H9 (cell line): ENCODE results near the gene TFCP2. TPM values are rescaled to one million over a fixed set of nuclear protein-coding genes. Genes with fewer than 3 reads are reported as not detected.

Experiments
- DNase-seq: peaks from one replicate; pipeline ENCODE4 v3.0.0-alpha.2; 2017
- H2AFZ ChIP-seq: one replicate; pipeline ENCODE4 v1.6.1; 2013; ENCODE audit warnings: mild to moderate bottlenecking, low read length, control low read depth, moderate library complexity
- H2AK5ac ChIP-seq: 2 replicates; pipeline ENCODE4 v1.6.1; 2013; ENCODE audit warnings: low read length, control low read depth, mixed read lengths; ENCODE audit not compliant: insufficient read length
- H2BK120ac ChIP-seq: one replicate; pipeline ENCODE4 v1.6.1; 2013; ENCODE audit warnings: low read depth, mild to moderate bottlenecking, low read length, control low read depth, inconsistent platforms; ENCODE audit not compliant: poor library complexity, severe bottlenecking
- H2BK12ac ChIP-seq: 2 replicates; pipeline ENCODE4 v1.6.1; 2013; ENCODE audit warnings: low read length, control low read depth, mixed read lengths, low read depth; ENCODE audit not compliant: insufficient read length
- H2BK15ac ChIP-seq: 2 replicates; pipeline ENCODE4 v1.6.1; 2013; ENCODE audit warnings: low read depth, low read length, control low read depth
- H2BK20ac ChIP-seq: one replicate; pipeline ENCODE4 v1.6.1; 2013; ENCODE audit warnings: low read depth, mild to moderate bottlenecking, low read length, control low read depth, inconsistent platforms; ENCODE audit not compliant: poor library complexity, severe bottlenecking
- H2BK5ac ChIP-seq: 2 replicates; pipeline ENCODE4 v1.6.1; 2013; ENCODE audit warnings: low read length, control low read depth, mixed read lengths; ENCODE audit not compliant: insufficient read length
- H3K14ac ChIP-seq: 2 replicates; pipeline ENCODE4 v1.6.1; 2013; ENCODE audit warnings: low read length, control low read depth; ENCODE audit not compliant: insufficient read depth
- H3K18ac ChIP-seq: 2 replicates; pipeline ENCODE4 v1.6.1; 2013; ENCODE audit warnings: low read depth, mild to moderate bottlenecking, mixed read lengths, low read length, control low read depth; ENCODE audit not compliant: insufficient read length
- H3K23ac ChIP-seq: 2 replicates; pipeline ENCODE4 v1.6.1; 2013; ENCODE audit warnings: low read length, control low read depth, mixed read lengths, low read depth; ENCODE audit not compliant: insufficient read length
- H3K23me2 ChIP-seq: 2 replicates; pipeline ENCODE4 v1.6.1; 2013; ENCODE audit warnings: low read depth, mild to moderate bottlenecking, mixed read lengths, low read length, control low read depth; ENCODE audit not compliant: insufficient read length, poor library complexity, severe bottlenecking
- H3K27ac ChIP-seq: 2 replicates; pipeline ENCODE4 v1.5.1; 2013; ENCODE audit warnings: low read length, control low read depth, mixed read lengths, low read depth; ENCODE audit not compliant: insufficient read length
- H3K27me3 ChIP-seq: 2 replicates; pipeline ENCODE4 v1.6.1; 2013; ENCODE audit warnings: low read length, control low read depth, inconsistent platforms; ENCODE audit not compliant: insufficient read depth
- H3K4ac ChIP-seq: 2 replicates; pipeline ENCODE4 v1.6.1; 2013; ENCODE audit warnings: low read depth, mild to moderate bottlenecking, control low read depth, inconsistent platforms, low read length, moderate library complexity
- H3K4me1 ChIP-seq: 2 replicates; pipeline ENCODE4 v1.6.1; 2013; ENCODE audit warnings: low read length, control low read depth, inconsistent platforms; ENCODE audit not compliant: insufficient read depth
- H3K4me2 ChIP-seq: 2 replicates; pipeline ENCODE4 v1.6.1; 2013; ENCODE audit warnings: low read length, control low read depth, mixed read lengths; ENCODE audit not compliant: insufficient read length, insufficient read depth
- H3K56ac ChIP-seq: 2 replicates; pipeline ENCODE4 v1.6.1; 2013; ENCODE audit warnings: low read depth, mild to moderate bottlenecking, mixed read lengths, low read length, control low read depth; ENCODE audit not compliant: insufficient read length
- H3K79me1 ChIP-seq: 2 replicates; pipeline ENCODE4 v1.6.1; 2013; ENCODE audit warnings: low read depth, mild to moderate bottlenecking, moderate library complexity, low read length, control low read depth, inconsistent platforms; ENCODE audit not compliant: insufficient read depth, poor library complexity, severe bottlenecking
- H3K79me2 ChIP-seq: 2 replicates; pipeline ENCODE4 v1.6.1; 2013; ENCODE audit warnings: low read length, control low read depth, inconsistent platforms; ENCODE audit not compliant: insufficient read depth
- H3K9ac ChIP-seq: 2 replicates; pipeline ENCODE4 v1.6.1; 2013; ENCODE audit warnings: low read length, control low read depth, mixed read lengths; ENCODE audit not compliant: insufficient read length; ENCODE audit errors: extremely low read depth
- H3K9me3 ChIP-seq: one replicate; pipeline ENCODE4 v1.6.1; 2013; ENCODE audit warnings: low read depth, low read length, inconsistent platforms; ENCODE audit not compliant: control insufficient read depth
- H3T11ph ChIP-seq: one replicate; pipeline ENCODE4 v1.6.1; 2013; ENCODE audit warnings: mild to moderate bottlenecking, low read length, control low read depth, inconsistent platforms
- H4K20me1 ChIP-seq: one replicate; pipeline ENCODE4 v1.6.1; 2013; ENCODE audit not compliant: control insufficient read depth, insufficient read length, insufficient read depth
- H4K5ac ChIP-seq: 2 replicates; pipeline ENCODE4 v1.6.1; 2013; ENCODE audit warnings: low read depth, mild to moderate bottlenecking, mixed read lengths, low read length, control low read depth; ENCODE audit not compliant: insufficient read length
- H4K8ac ChIP-seq: replicated peaks from 2 replicates; pipeline ENCODE4 v1.6.1; 2013; ENCODE audit warnings: low read length, control low read depth, mixed read lengths, low read depth; ENCODE audit not compliant: insufficient read length
- H4K91ac ChIP-seq: 2 replicates; pipeline ENCODE4 v1.6.1; 2013; ENCODE audit warnings: low read depth, mild to moderate bottlenecking, moderate library complexity, mixed read lengths, low read length, control low read depth; ENCODE audit not compliant: insufficient read length
- H3K27ac Mint-ChIP-seq, 3 experiments: 2 replicates in 2 of 3; 3 replicates in 1 of 3; pipeline ENCODE4 v1.8.0; 2020 to 2021; ENCODE audit warnings: mixed read lengths in 3 of 3, mild to moderate bottlenecking in 1 of 3, moderate library complexity in 1 of 3
- H3K27me3 Mint-ChIP-seq: 2 replicates; pipeline ENCODE4 v1.8.0; 2021; ENCODE audit warnings: low read depth, mild to moderate bottlenecking, moderate library complexity, mixed read lengths
- H3K36me3 Mint-ChIP-seq, 3 experiments: 2 replicates in 2 of 3; 3 replicates in 1 of 3; pipeline ENCODE4 v1.8.0; 2020 to 2021; ENCODE audit warnings: low read depth in 3 of 3, mixed read lengths in 3 of 3; ENCODE audit not compliant: insufficient read depth in 1 of 3
- H3K4me1 Mint-ChIP-seq, 2 experiments: 2 replicates each; pipeline ENCODE4 v1.8.0; 2020; ENCODE audit warnings: mixed read lengths in 2 of 2
- H3K4me3 Mint-ChIP-seq, 2 experiments: 2 replicates in 1 of 2; 3 replicates in 1 of 2; pipeline ENCODE4 v1.8.0; 2020 to 2021; ENCODE audit warnings: mild to moderate bottlenecking in 2 of 2, mixed read lengths in 2 of 2, moderate library complexity in 1 of 2
- H3K9me3 Mint-ChIP-seq, 2 experiments: 2 replicates in 1 of 2; 3 replicates in 1 of 2; pipeline ENCODE4 v1.8.0; 2020; ENCODE audit warnings: mild to moderate bottlenecking in 2 of 2, mixed read lengths in 2 of 2, moderate library complexity in 1 of 2
- CTCF ChIP-seq: fragments of 200-600 bp; sonication (generic); conservative IDR thresholded peaks from 3 replicates; pipeline ENCODE4 v1.8.0; 2021; ENCODE audit warnings: antibody characterized with exemption, mild to moderate bottlenecking
- WGBS: extraction: QIAGEN DNeasy Blood & Tissue Kit; methylation state at CpG from one replicate; pipeline ENCODE4 v1.1.7; 2013; ENCODE audit warnings: missing lambda C conversion rate, low lambda C conversion rate, mixed read lengths; ENCODE audit not compliant: insufficient read length; ENCODE audit errors: extremely low coverage; 5-methylcytosine and 5-hydroxymethylcytosine counted together
- total RNA-seq: library from RNA; stranded (reverse); gene quantifications from 2 replicates; pipeline ENCODE4 v1.2.1, GENCODE V29; 2021

Gene TFCP2
- total RNA-seq, 1 experiment from 2014 or later: 27.1 TPM

GRCh38 chr12:51127050-51127729 is 45.7 kb downstream of the TFCP2 start:
- no peaks in the 10 kb centered on the region for H3K9me3 ChIP-seq
- H3K9ac ChIP-seq: no peak overlapping the region
- no peak overlapping the region for H2BK20ac ChIP-seq
- H2BK120ac ChIP-seq: no peak overlapping the region
- H3K79me2 ChIP-seq: no peaks in the 10 kb centered on the region
- TF ChIP-seq CTCF: no peak
- H3K27ac Mint-ChIP-seq: peak overlapping the region in 2 of 3 experiments; percentile 63 to 65; a peak in 2 of 7 replicates
- H3K4me1 Mint-ChIP-seq: peaks cover 4 to 6% of the 10 kb centered on the region in 2 experiments; a peak in 3 of 4 replicates
- no peak overlapping the region for H4K5ac ChIP-seq
- no peak for DNase-seq
- H3K36me3 Mint-ChIP-seq: peaks cover 6 to 19% (median 9%) of the 10 kb centered on the region in 3 experiments; a peak in 5 of 7 replicates
- H3K27me3 ChIP-seq: no peaks in the 10 kb centered on the region
- H4K8ac ChIP-seq: no peak overlapping the region
- H3K4me2 ChIP-seq: no peak overlapping the region
- no peak overlapping the region for H2AK5ac ChIP-seq
- no peak overlapping the region for H2BK15ac ChIP-seq
- no peak overlapping the region for H2BK5ac ChIP-seq
- H3K4ac ChIP-seq: no peak overlapping the region
- no peaks in the 10 kb centered on the region for H3K79me1 ChIP-seq
- WGBS: no CpG with 5 or more reads among the region's 2 CpGs
- no peaks in the 10 kb centered on the region for H3K23me2 ChIP-seq
- H3K18ac ChIP-seq: no peak overlapping the region
- H3K4me1 ChIP-seq: no peaks in the 10 kb centered on the region
- no peak overlapping the region for H3K56ac ChIP-seq
- H3K27ac ChIP-seq: no peak overlapping the region
- no peaks in the 10 kb centered on the region for H3K9me3 Mint-ChIP-seq
- no peaks in the 10 kb centered on the region for H4K20me1 ChIP-seq
- H2BK12ac ChIP-seq: no peak overlapping the region
- no peak overlapping the region for H3K14ac ChIP-seq
- no peak overlapping the region for H3K23ac ChIP-seq
- H3T11ph ChIP-seq: no peak overlapping the region
- H2AFZ ChIP-seq: no peak overlapping the region
- H3K27me3 Mint-ChIP-seq: no peaks in the 10 kb centered on the region
- H3K4me3 Mint-ChIP-seq: no peak overlapping the region
- H4K91ac ChIP-seq: no peak overlapping the region
